ENCODE results near the gene SFTA2. TPM values are rescaled to one million over a fixed set of nuclear protein-coding genes. Genes with fewer than 3 reads are reported as not detected.

SFTA2 gene
- total RNA-seq, 1 experiment from 2014 or later, result not detected

DNA sequence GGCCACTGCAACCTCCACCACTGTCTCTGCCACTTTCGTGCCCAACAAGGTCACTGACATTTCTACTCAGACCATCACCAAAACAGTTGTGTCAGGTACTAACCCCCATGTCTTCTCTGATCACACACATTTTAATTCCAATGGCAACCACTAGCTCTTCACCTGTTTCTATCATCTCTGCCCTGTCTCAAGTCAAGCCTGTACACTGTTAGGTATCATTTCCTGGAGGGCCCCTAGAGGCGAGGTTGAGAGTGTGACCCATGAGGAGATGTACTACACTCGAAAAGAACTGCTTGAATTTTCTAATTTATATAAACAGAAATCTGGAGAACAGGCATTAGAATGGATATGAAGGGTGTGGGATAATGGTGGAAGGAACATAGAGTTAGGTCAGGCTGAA, 34.2 kb upstream of the SFTA2 start:
- no peak overlapping the region for H4K5ac ChIP-seq (ENCODE audit: insufficient read length, low read depth, low read length)
- no peak overlapping the region for H2BK5ac ChIP-seq (ENCODE audit: insufficient read length, low read length)
- no peak overlapping the region for H2BK15ac ChIP-seq (ENCODE audit: low read depth, low read length)
- Mint-ChIP-seq H3K4me1 (peaks cover 9 to 14% of the 10 kb centered on the region in 2 experiments), H3K36me3 (ENCODE audit: insufficient read depth in 1 of 3, low read depth in 3 of 3) (peaks cover 0 to 1% (median 0%) of the 10 kb centered on the region in 3 experiments; a peak in 1 of 7 replicates), H3K27ac (no peak overlapping the region), H3K9me3 (peaks cover 0 to 3% of the 10 kb centered on the region in 2 experiments; a peak in 2 of 5 replicates), H3K4me3 (no peak overlapping the region), H3K27me3 (ENCODE audit: low read depth) (peaks cover 17% of the 10 kb centered on the region)
- H3K4me2 ChIP-seq (ENCODE audit: insufficient read depth, insufficient read length, low read length), result no peak overlapping the region
- no peak overlapping the region for H3K56ac ChIP-seq (ENCODE audit: insufficient read length, low read depth, low read length)
- TF ChIP-seq, protein P1, sequence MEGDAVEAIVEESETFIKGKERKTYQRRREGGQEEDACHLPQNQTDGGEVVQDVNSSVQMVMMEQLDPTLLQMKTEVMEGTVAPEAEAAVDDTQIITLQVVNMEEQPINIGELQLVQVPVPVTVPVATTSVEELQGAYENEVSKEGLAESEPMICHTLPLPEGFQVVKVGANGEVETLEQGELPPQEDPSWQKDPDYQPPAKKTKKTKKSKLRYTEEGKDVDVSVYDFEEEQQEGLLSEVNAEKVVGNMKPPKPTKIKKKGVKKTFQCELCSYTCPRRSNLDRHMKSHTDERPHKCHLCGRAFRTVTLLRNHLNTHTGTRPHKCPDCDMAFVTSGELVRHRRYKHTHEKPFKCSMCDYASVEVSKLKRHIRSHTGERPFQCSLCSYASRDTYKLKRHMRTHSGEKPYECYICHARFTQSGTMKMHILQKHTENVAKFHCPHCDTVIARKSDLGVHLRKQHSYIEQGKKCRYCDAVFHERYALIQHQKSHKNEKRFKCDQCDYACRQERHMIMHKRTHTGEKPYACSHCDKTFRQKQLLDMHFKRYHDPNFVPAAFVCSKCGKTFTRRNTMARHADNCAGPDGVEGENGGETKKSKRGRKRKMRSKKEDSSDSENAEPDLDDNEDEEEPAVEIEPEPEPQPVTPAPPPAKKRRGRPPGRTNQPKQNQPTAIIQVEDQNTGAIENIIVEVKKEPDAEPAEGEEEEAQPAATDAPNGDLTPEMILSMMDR (conservative IDR thresholded peaks at IDR 0.05), result no peak
- no peak overlapping the region for H3K4ac ChIP-seq (ENCODE audit: low read depth, low read length)
- no peak overlapping the region for H3T11ph ChIP-seq (ENCODE audit: low read length)
- no peaks in the 10 kb centered on the region for H3K79me2 ChIP-seq (ENCODE audit: insufficient read depth, low read length)
- no CpG with 5 or more reads among the region's 3 CpGs for WGBS (ENCODE audit: extremely low coverage, insufficient read length, low lambda C conversion rate)
- no peaks in the 10 kb centered on the region for H3K9me3 ChIP-seq (ENCODE audit: control insufficient read depth, low read depth, low read length)
- no peak overlapping the region for H3K23ac ChIP-seq (ENCODE audit: insufficient read length, low read depth, low read length)
- no peak overlapping the region for H2AFZ ChIP-seq (ENCODE audit: low read length)
- no peak overlapping the region for H3K9ac ChIP-seq (ENCODE audit: extremely low read depth, insufficient read length, low read length)
- H4K8ac ChIP-seq (replicated peaks; ENCODE audit: insufficient read length, low read depth, low read length), result no peak overlapping the region
- no peaks in the 10 kb centered on the region for H4K20me1 ChIP-seq (ENCODE audit: control insufficient read depth, insufficient read depth, insufficient read length)
- no peak overlapping the region; the same call in 1 of the 2 replicates for H3K14ac ChIP-seq (ENCODE audit: insufficient read depth, low read length)
- H2AK5ac ChIP-seq (ENCODE audit: insufficient read length, low read length), result no peak overlapping the region
- H3K18ac ChIP-seq (ENCODE audit: insufficient read length, low read depth, low read length), result no peak overlapping the region
- no peak for DNase-seq
- no peak overlapping the region for H4K91ac ChIP-seq (ENCODE audit: insufficient read length, low read depth, low read length)
- H2BK12ac ChIP-seq (ENCODE audit: insufficient read length, low read depth, low read length), result no peak overlapping the region
- no peak overlapping the region for H3K27ac ChIP-seq (ENCODE audit: insufficient read length, low read depth, low read length)
- no peaks in the 10 kb centered on the region for H3K23me2 ChIP-seq (ENCODE audit: insufficient read length, low read depth, low read length, poor library complexity, severe bottlenecking)
- H3K4me1 ChIP-seq (ENCODE audit: insufficient read depth, low read length), result no peaks in the 10 kb centered on the region; the same call in 1 of the 2 replicates
- H2BK120ac ChIP-seq (ENCODE audit: low read depth, low read length, poor library complexity, severe bottlenecking), result no peak overlapping the region
- no peaks in the 10 kb centered on the region for H3K79me1 ChIP-seq (ENCODE audit: insufficient read depth, low read depth, low read length, poor library complexity, severe bottlenecking)
- H3K27me3 ChIP-seq (ENCODE audit: insufficient read depth, low read length), result no peaks in the 10 kb centered on the region
- no peak overlapping the region for H2BK20ac ChIP-seq (ENCODE audit: low read depth, low read length, poor library complexity, severe bottlenecking)

Data from H9 (cell line).